Endothelial cell of umbilical vein (primary cell): ENCODE results near the gene POU1F1. TPM values are rescaled to one million over a fixed set of nuclear protein-coding genes. Genes with fewer than 3 reads are reported as not detected.

Experiments used
- BruUV-seq: library from RNA; stranded (reverse); fragments of 400-500 nt; replicated peaks from 2 replicates; lab custom pipeline; 2021; lab: Mats Ljungman, UMichigan
- CTCF ChIA-PET: fragments of 300-600, 350-600 bp; sonication (Branson Sonifier 250); formaldehyde crosslinking; loops from one replicate; lab custom pipeline; 2021; ENCODE audit warnings: antibody characterized with exemption, inconsistent platforms; lab: Charles Lee
- POLR2A ChIA-PET: fragments of 300-600, 350-600 bp; sonication (Branson Sonifier 250); formaldehyde crosslinking; loops from one replicate; lab custom pipeline; 2021; ENCODE audit warnings: antibody characterized with exemption, inconsistent platforms; lab: Charles Lee
- DNase-seq: peaks from one replicate; pipeline ENCODE4 v3.0.0-alpha.2; 2011; ENCODE audit warnings: low read depth, low spot score
- FAIRE-seq: peaks from 2 replicates; lab custom pipeline; 2011; peaks lifted over from hg19 to GRCh38; lab: Jason Lieb, UNC
- H2AFZ ChIP-seq: 2 replicates; pipeline ENCODE4 v1.6.0; 2012; ENCODE audit warnings: low read depth, low read length, control low read depth, inconsistent platforms
- H3K27ac ChIP-seq: 2 replicates; pipeline ENCODE4 v1.5.1; 2011; ENCODE audit warnings: low read depth, mild to moderate bottlenecking, control low read depth, low read length, moderate library complexity; ENCODE audit not compliant: insufficient read depth
- H3K27me3 ChIP-seq, 2 experiments: 2 replicates each; pipeline versions ENCODE4 v1.6.0 to v1.6.1; 2011; ENCODE audit warnings: low read length in 2 of 2, mixed read lengths in 1 of 2; ENCODE audit not compliant: control insufficient read depth in 2 of 2, insufficient read depth in 2 of 2
- H3K36me3 ChIP-seq, 2 experiments: 2 replicates in 1 of 2; 3 replicates in 1 of 2; pipeline ENCODE4 v1.5.1; 2011; ENCODE audit warnings: low read length in 2 of 2, mild to moderate bottlenecking in 1 of 2, moderate library complexity in 1 of 2; ENCODE audit not compliant: control insufficient read depth in 2 of 2, insufficient read depth in 2 of 2; ENCODE audit errors: extremely low read depth in 1 of 2
- H3K4me1 ChIP-seq: 3 replicates; pipeline ENCODE4 v1.5.1; 2011; ENCODE audit warnings: mild to moderate bottlenecking, low read length; ENCODE audit not compliant: control insufficient read depth, insufficient read depth; ENCODE audit errors: extremely low read depth
- H3K4me2 ChIP-seq: 2 replicates; pipeline ENCODE4 v1.6.1; 2011; ENCODE audit warnings: low read length, control low read depth, mixed read lengths; ENCODE audit not compliant: insufficient read depth
- H3K4me3 ChIP-seq, 3 experiments: fragments of 200-600 bp in 1 of 3; sonication (generic), shearing (Covaris generic) in 1 of 3; replicated peaks in 1 of 3; 2 replicates each; pipeline ENCODE4 v1.5.1; 2011 to 2016; ENCODE audit warnings: control low read depth in 3 of 3, low read length in 3 of 3, mild to moderate bottlenecking in 2 of 3, inconsistent platforms in 1 of 3, low read depth in 1 of 3, moderate library complexity in 1 of 3; ENCODE audit not compliant: insufficient read depth in 1 of 3
- H3K79me2 ChIP-seq: 2 replicates; pipeline ENCODE4 v1.6.0; 2012; ENCODE audit warnings: low read length, inconsistent platforms; ENCODE audit not compliant: control insufficient read depth, insufficient read depth
- H3K9ac ChIP-seq: replicated peaks from 2 replicates; pipeline ENCODE3; 2011; ENCODE audit warnings: low read length, control low read depth; ENCODE audit not compliant: insufficient read depth; ENCODE audit errors: extremely low read depth
- H3K9me1 ChIP-seq: replicated peaks from 3 replicates; pipeline ENCODE4 v1.6.0; 2011; ENCODE audit warnings: mild to moderate bottlenecking, low read length; ENCODE audit not compliant: control insufficient read depth, insufficient read depth; ENCODE audit errors: extremely low read depth
- H3K9me3 ChIP-seq: replicated peaks from 2 replicates; pipeline ENCODE4 v1.5.1; 2012; ENCODE audit warnings: low read length, inconsistent platforms; ENCODE audit not compliant: control insufficient read depth, insufficient read depth
- H4K20me1 ChIP-seq: replicated peaks from 2 replicates; pipeline ENCODE3; 2011; ENCODE audit warnings: mild to moderate bottlenecking, low read length; ENCODE audit not compliant: control insufficient read depth, insufficient read depth; ENCODE audit errors: extremely low read depth
- CTCF ChIP-seq, 2 donors: IDR thresholded peaks; 1 replicate in 1 of 2; 2 replicates in 1 of 2; pipeline ENCODE4 v1.5.1; 2011; ENCODE audit warnings: low read length in 2 of 2, mild to moderate bottlenecking in 2 of 2, moderate library complexity in 2 of 2, control low read depth in 1 of 2, inconsistent platforms in 1 of 2, low read depth in 1 of 2; ENCODE audit not compliant: insufficient read depth in 1 of 2; ENCODE audit errors: extremely low read depth in 1 of 2
- EZH2 ChIP-seq: IDR thresholded peaks from 2 replicates; pipeline ENCODE4 v1.6.1; 2012; ENCODE audit warnings: borderline replicate concordance, low read depth, mild to moderate bottlenecking, moderate library complexity, low read length, inconsistent platforms; ENCODE audit not compliant: severe bottlenecking
- FOS ChIP-seq: IDR thresholded peaks from 2 replicates; pipeline ENCODE4 v1.6.1; 2011; ENCODE audit warnings: mild to moderate bottlenecking, low read length, moderate library complexity, borderline replicate concordance; ENCODE audit not compliant: insufficient read depth
- GATA2 ChIP-seq: IDR thresholded peaks from 2 replicates; pipeline ENCODE4 v1.7.0; 2011; ENCODE audit warnings: low read depth, mild to moderate bottlenecking, moderate library complexity, mixed read lengths, low read length; ENCODE audit not compliant: insufficient read length, insufficient read depth
- JUN ChIP-seq: IDR thresholded peaks from 2 replicates; pipeline ENCODE4 v1.6.1; 2011; ENCODE audit warnings: borderline replicate concordance, low read depth; ENCODE audit not compliant: insufficient read length, insufficient read depth
- MAX ChIP-seq: IDR thresholded peaks from 2 replicates; pipeline ENCODE4 v1.6.1; 2011; ENCODE audit not compliant: insufficient read depth, insufficient read length
- MYC ChIP-seq: IDR thresholded peaks from one replicate; pipeline ENCODE4 v1.6.1; 2011; ENCODE audit warnings: mild to moderate bottlenecking, low read depth, low read length
- POLR2A ChIP-seq: IDR thresholded peaks from 2 replicates; pipeline ENCODE4 v1.6.1; 2012; ENCODE audit warnings: low read depth, mild to moderate bottlenecking, control low read depth, low read length
- POLR2AphosphoS5 ChIP-seq: IDR thresholded peaks from 2 replicates; pipeline ENCODE4 v1.6.1; 2012; ENCODE audit warnings: low read depth, mild to moderate bottlenecking, control low read depth, low read length, moderate library complexity; ENCODE audit not compliant: insufficient read depth
- dilution Hi-C: fragments of 300-500 bp; cut with MboI; formaldehyde crosslinking; loops from one replicate; pipeline ENCODE4 v1.15.0; 2019; ENCODE audit warnings: low sequenced_read_pairs; ENCODE audit not compliant: extremely low pct_ligation_motif_present
- intact Hi-C: fragments of 100-400 bp; cut with micrococcal nuclease; formaldehyde crosslinking; loops from one replicate; pipeline ENCODE4 v1.10.0; 2022
- polyA plus RNA-seq, 4 experiments: library from polyadenylated mRNA; depleted of rRNA in 3 of 4; stranded (reverse) in 3 of 4; unstranded in 1 of 4; fragments of >200 nt; gene quantifications; 2 replicates each; pipeline versions ENCODE4 v1.2.1 to v1.2.3, GENCODE V29; 2011 to 2012; ENCODE audit warnings: missing spikeins in 1 of 4
- total RNA-seq: library from RNA; stranded (reverse); gene quantifications from 2 replicates; pipeline ENCODE4 v1.2.3, GENCODE V29; 2021

Gene POU1F1
- total and polyA plus RNA-seq, 2 donors (not counting 3 experiments of a cell fraction or from before 2014, with no cell fraction given): not detected

- H3K9me1 ChIP-seq: no peaks in the 10 kb centered on the region
- no peak overlapping the region for H3K4me3 ChIP-seq
- H3K9me3 ChIP-seq: no peaks in the 10 kb centered on the region
- H3K27ac ChIP-seq: no peak overlapping the region
- DNase-seq (peak; percentile 66), FAIRE-seq (peak; percentile 40)
- dilution Hi-C loops (no loop called here), intact Hi-C loops (loop anchor here (1.0 to 2.0 kb wide), 4 partner anchors 39 to 745 kb away; no protein-coding TSS in a partner anchor)
- H3K79me2 ChIP-seq: no peaks in the 10 kb centered on the region
- no peak overlapping the region for H2AFZ ChIP-seq
- no peaks in the 10 kb centered on the region for H4K20me1 ChIP-seq
- no peaks in the 10 kb centered on the region for H3K4me1 ChIP-seq
- H3K9ac ChIP-seq: no peak overlapping the region
- no peaks in the 10 kb centered on the region for H3K36me3 ChIP-seq
- TF ChIP-seq JUN: no peak
- peak; percentile 53 to 59 for TF ChIP-seq CTCF (IDR thresholded peaks at IDR 0.05; ENCODE audit: extremely low read depth in 1 of 2, insufficient read depth in 1 of 2, low read depth in 1 of 2, low read length in 2 of 2)
- H3K27me3 ChIP-seq: no peaks in the 10 kb centered on the region
- POLR2A ChIA-PET: no interaction called here
- H3K4me2 ChIP-seq: no peak overlapping the region
- CTCF ChIA-PET: interaction anchor here (0.6 to 4.8 kb wide), 39 partner anchors 9 to 920 kb away, joined by 3 to 105 read pairs (median 5); partner anchors contain the start of genes CHMP2B and POU1F1
- BruUV-seq: no TSS peak
These were observed 16.1 kb downstream of the POU1F1 start for GRCh38 chr3:87260270-87260669.

GRCh38 chr3:87250009-87250408, 26.4 kb downstream of the POU1F1 start:
- Histone ChIP-seq H3K9me3 (no peaks in the 10 kb centered on the region), H2AFZ (no peak overlapping the region), H4K20me1 (peaks cover 2% of the 10 kb centered on the region), H3K9me1 (no peaks in the 10 kb centered on the region), H3K27ac (no peak overlapping the region), H3K4me3 (no peak overlapping the region), H3K27me3 (no peaks in the 10 kb centered on the region), H3K4me2 (no peak overlapping the region), H3K36me3 (no peaks in the 10 kb centered on the region), H3K79me2 (no peaks in the 10 kb centered on the region), H3K4me1 (peaks cover 2% of the 10 kb centered on the region), H3K9ac (no peak overlapping the region)
- TF ChIP-seq FOS: no peak
- no peak for TF ChIP-seq EZH2
- no peak for TF ChIP-seq POLR2AphosphoS5
- TF ChIP-seq GATA2: no peak
- TF ChIP-seq MAX: no peak
- TF ChIP-seq JUN: no peak
- TF ChIP-seq CTCF (IDR thresholded peaks at IDR 0.05; ENCODE audit: extremely low read depth in 1 of 2, insufficient read depth in 1 of 2, low read depth in 1 of 2, low read length in 2 of 2): no peak
- no peak for TF ChIP-seq POLR2A
- TF ChIP-seq MYC: no peak
- BruUV-seq: no TSS peak
- intact Hi-C loops: no loop called here
- no peak for FAIRE-seq
- CTCF ChIA-PET: interaction anchor here (1.7 to 2.5 kb wide), 2 partner anchors 9 to 11 kb away, joined by 7 to 11 read pairs; no protein-coding TSS in a partner anchor
- POLR2A ChIA-PET: no interaction called here
- no peak for DNase-seq
- dilution Hi-C loops: no loop called here
